Esophagus squamous epithelium (tissue), 4 donors: ENCODE measurements around the gene BCAR3.

Source experiments
- POLR2A ChIP-seq, 4 donors: fragments of 450-650 bp; IDR thresholded peaks; one replicate each; pipeline ENCODE4 v1.6.1; 2017; ENCODE audit warnings: antibody characterized with exemption in 4 of 4, mild to moderate bottlenecking in 4 of 4, moderate library complexity in 3 of 4
- TF ChIP-seq, protein P1 (sequence below), 6 experiments: fragments of 450-650 bp in 4 of 6; fragments of 200-600 bp in 2 of 6; sonication (generic) in 2 of 6; IDR thresholded peaks; one replicate each; pipeline ENCODE4 v1.5.1; 2016 to 2019; ENCODE audit warnings: antibody characterized with exemption in 6 of 6, mild to moderate bottlenecking in 4 of 6, moderate library complexity in 4 of 6

DNA sequence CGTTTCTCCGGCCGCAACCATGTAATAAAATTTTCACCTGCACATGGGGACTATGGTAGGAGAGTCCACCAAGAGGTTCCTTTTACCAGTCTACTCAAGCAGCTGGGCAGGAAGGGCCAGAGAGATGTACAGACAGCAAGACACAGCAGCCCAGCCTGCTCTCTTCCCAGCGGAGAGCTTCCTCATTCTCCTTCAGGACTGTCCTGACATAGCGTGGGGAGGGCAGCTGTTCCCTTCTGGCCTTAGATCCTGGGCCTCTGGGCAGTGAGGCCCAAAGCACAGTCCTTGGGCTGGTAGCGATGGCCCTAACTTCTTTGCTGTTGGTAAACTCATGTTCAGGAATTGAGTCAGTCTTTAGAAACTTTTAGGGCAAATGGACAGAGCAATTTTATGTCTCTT, 89.1 kb downstream of the BCAR3 start:
- TF ChIP-seq, protein P1, sequence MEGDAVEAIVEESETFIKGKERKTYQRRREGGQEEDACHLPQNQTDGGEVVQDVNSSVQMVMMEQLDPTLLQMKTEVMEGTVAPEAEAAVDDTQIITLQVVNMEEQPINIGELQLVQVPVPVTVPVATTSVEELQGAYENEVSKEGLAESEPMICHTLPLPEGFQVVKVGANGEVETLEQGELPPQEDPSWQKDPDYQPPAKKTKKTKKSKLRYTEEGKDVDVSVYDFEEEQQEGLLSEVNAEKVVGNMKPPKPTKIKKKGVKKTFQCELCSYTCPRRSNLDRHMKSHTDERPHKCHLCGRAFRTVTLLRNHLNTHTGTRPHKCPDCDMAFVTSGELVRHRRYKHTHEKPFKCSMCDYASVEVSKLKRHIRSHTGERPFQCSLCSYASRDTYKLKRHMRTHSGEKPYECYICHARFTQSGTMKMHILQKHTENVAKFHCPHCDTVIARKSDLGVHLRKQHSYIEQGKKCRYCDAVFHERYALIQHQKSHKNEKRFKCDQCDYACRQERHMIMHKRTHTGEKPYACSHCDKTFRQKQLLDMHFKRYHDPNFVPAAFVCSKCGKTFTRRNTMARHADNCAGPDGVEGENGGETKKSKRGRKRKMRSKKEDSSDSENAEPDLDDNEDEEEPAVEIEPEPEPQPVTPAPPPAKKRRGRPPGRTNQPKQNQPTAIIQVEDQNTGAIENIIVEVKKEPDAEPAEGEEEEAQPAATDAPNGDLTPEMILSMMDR (IDR thresholded peaks at IDR 0.05): no peak
- no peak for TF ChIP-seq POLR2A (IDR thresholded peaks at IDR 0.05)
